Liver (tissue), 3 donors: Measurements from ENCODE around the gene GPR31.
"Not testable (repeated sequence)": the region's sequence is repeated elsewhere in the genome, so short reads cannot be mapped to it uniquely, and the experiment has no call there.

Experiments used
- CTCF ChIP-seq: fragments of 150-350 bp; IDR thresholded peaks from 2 replicates; pipeline ENCODE4 v1.5.1; 2017; ENCODE audit warnings: improper control_type of control experiment, low read depth, low read length; ENCODE audit not compliant: missing input control
- RXRA ChIP-seq, 2 donors: IDR thresholded peaks; 2 replicates each; pipeline ENCODE4 v1.6.1; 2017 to 2018; ENCODE audit warnings: antibody characterized with exemption in 2 of 2, mild to moderate bottlenecking in 1 of 2
- donor health status: healthy.
- donor health status: healthy.

GRCh38 chr6:167185101-167185500 lies 27.3 kb upstream of the GPR31 start:
- TF ChIP-seq CTCF; RXRA (IDR thresholded peaks at IDR 0.05): not testable (repeated sequence)
